Liver (tissue), 3 donors: ENCODE results near the gene PPT2.
A peak's percentile ranks its signal among the peaks of the same experiment; 100 is the strongest.

Experiments used
- CTCF ChIP-seq: fragments of 150-350 bp; IDR thresholded peaks from 2 replicates; pipeline ENCODE4 v1.5.1; 2017; ENCODE audit warnings: improper control_type of control experiment, low read depth, low read length; ENCODE audit not compliant: missing input control
- FOXA1 ChIP-seq: IDR thresholded peaks from 2 replicates; pipeline ENCODE4 v1.6.1; 2016; ENCODE audit warnings: antibody characterized with exemption
- FOXA2 ChIP-seq: IDR thresholded peaks from 2 replicates; pipeline ENCODE4 v1.6.1; 2016; ENCODE audit warnings: antibody characterized with exemption
- JUND ChIP-seq, 2 donors: IDR thresholded peaks; 2 replicates each; pipeline ENCODE4 v1.6.1; 2016; ENCODE audit warnings: antibody characterized with exemption in 2 of 2
- NR2F2 ChIP-seq: IDR thresholded peaks from 2 replicates; pipeline ENCODE4 v1.6.1; 2016; ENCODE audit warnings: antibody characterized with exemption
- RAD21 ChIP-seq, 2 donors: IDR thresholded peaks; 2 replicates each; pipeline ENCODE4 v1.6.1; 2016; ENCODE audit warnings: antibody characterized with exemption in 2 of 2, mild to moderate bottlenecking in 2 of 2
- RXRA ChIP-seq, 2 donors: IDR thresholded peaks; 2 replicates each; pipeline ENCODE4 v1.6.1; 2017 to 2018; ENCODE audit warnings: antibody characterized with exemption in 2 of 2, mild to moderate bottlenecking in 1 of 2
- SP1 ChIP-seq: IDR thresholded peaks from 2 replicates; pipeline ENCODE4 v1.6.1; 2018; ENCODE audit warnings: antibody characterized with exemption, mild to moderate bottlenecking
- TAF1 ChIP-seq: conservative IDR thresholded peaks from 2 replicates; pipeline ENCODE4 v1.6.1; 2016; ENCODE audit warnings: antibody characterized with exemption, mild to moderate bottlenecking
- YY1 ChIP-seq: IDR thresholded peaks from 2 replicates; pipeline ENCODE4 v1.6.1; 2016; ENCODE audit warnings: antibody characterized with exemption, mild to moderate bottlenecking
- TF ChIP-seq, protein P1 (sequence below): IDR thresholded peaks from 2 replicates; pipeline ENCODE4 v1.6.1; 2016; ENCODE audit warnings: antibody characterized with exemption
- TF ChIP-seq, protein P2 (sequence below): IDR thresholded peaks from 2 replicates; pipeline ENCODE4 v1.6.1; 2016; ENCODE audit warnings: antibody characterized with exemption
- donor health status: healthy.
- donor health status: healthy.

DNA sequence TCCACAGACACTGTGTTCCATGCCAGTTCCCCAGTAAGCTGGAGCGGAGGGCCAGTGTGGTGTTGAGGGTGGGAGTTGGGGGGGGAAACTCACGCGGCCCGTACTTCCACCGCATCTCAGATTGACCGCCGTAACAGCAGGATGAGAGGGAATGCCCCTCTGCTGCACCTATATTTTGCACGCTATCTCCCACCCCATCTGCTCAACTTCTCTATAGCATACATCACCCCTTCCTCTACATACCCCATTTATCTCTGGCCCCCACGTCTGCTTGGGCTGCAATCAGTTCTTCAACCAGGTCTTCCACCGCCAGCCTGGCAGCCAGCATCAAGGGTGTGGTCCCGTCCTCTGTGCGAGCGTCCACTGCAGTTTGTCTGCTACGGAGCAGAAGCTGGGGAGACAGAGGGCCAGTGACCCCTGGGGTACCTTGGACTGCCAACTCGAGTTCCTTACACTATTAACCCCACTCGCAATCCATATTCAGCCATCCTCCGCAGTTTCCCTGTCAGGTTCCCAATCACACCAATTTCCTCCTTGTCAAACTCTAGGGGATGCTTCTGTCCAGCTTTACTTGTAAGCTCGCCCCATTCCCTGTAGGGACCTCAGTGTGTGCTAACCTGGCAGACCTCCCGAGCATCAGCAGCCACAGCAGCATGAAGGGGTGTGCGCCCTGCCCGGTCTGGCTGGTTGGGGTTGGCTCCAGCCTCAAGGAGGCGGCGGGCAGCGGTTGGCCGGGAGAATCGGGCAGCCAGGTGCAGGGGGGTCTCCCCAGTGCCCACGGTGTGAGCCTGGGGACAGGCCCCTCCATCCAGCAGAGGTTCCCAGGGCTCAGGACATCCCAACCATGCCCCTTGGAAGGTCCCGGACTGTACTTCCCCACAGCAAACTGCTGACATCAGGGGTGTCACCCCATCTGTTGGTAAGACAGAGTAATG lies 43.0 kb downstream of the PPT2 start:
- TF ChIP-seq CTCF (no peak), FOXA1 (no peak), JUND (IDR thresholded peaks at IDR 0.05) (peak in 1 of 2 donors; percentile 5), TAF1 (no peak), SP1 (no peak), NR2F2 (no peak), YY1 (no peak), RXRA (IDR thresholded peaks at IDR 0.05) (no peak), FOXA2 (no peak), RAD21 (IDR thresholded peaks at IDR 0.05) (no peak)
- TF ChIP-seq, protein P1, sequence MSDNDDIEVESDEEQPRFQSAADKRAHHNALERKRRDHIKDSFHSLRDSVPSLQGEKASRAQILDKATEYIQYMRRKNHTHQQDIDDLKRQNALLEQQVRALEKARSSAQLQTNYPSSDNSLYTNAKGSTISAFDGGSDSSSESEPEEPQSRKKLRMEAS = no peak
- TF ChIP-seq, protein P2, sequence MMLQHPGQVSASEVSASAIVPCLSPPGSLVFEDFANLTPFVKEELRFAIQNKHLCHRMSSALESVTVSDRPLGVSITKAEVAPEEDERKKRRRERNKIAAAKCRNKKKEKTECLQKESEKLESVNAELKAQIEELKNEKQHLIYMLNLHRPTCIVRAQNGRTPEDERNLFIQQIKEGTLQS = no peak
